ENCODE results near the gene TAP2. TPM values are rescaled to one million over a fixed set of nuclear protein-coding genes. Genes with fewer than 3 reads are reported as not detected.

Gene TAP2
- total and polyA plus RNA-seq, 10 of the 15 experiments (the other 5 are each of a cell fraction or from before 2014, with no cell fraction given): 5.3 to 77.2 (median 35.3) TPM

GRCh38 chr6:32799740-32800139 lies 38.8 kb downstream of the TAP2 start:
- Histone ChIP-seq H3K4me1 (ENCODE audit: control insufficient read depth, insufficient read depth, low read length) (peaks cover 15% of the 10 kb centered on the region), H3K36me3 (ENCODE audit: control insufficient read depth in 2 of 2, insufficient read depth in 2 of 2, low read length in 1 of 2) (no peaks in the 10 kb centered on the region), H3K27me3 (replicated peaks in 1 of 2; ENCODE audit: control insufficient read depth in 2 of 2, insufficient read depth in 2 of 2, low read length in 1 of 2) (no peaks in the 10 kb centered on the region), H3K4me2 (ENCODE audit: control insufficient read depth, insufficient read depth) (no peak overlapping the region), H3K9ac (ENCODE audit: control insufficient read depth, insufficient read depth, low read length) (no peak overlapping the region), H3K9me3 (replicated peaks; ENCODE audit: control insufficient read depth, insufficient read depth, low read length) (no peaks in the 10 kb centered on the region; the same call in 1 of the 3 replicates), H2AFZ (ENCODE audit: control insufficient read depth, low read depth, low read length) (no peak overlapping the region), H4K20me1 (ENCODE audit: control insufficient read depth, insufficient read depth) (no peaks in the 10 kb centered on the region), H3K27ac (ENCODE audit: control insufficient read depth, insufficient read depth) (no peak overlapping the region), H3K79me2 (ENCODE audit: control insufficient read depth, insufficient read depth, low read length) (no peaks in the 10 kb centered on the region), H3K4me3 (no peak overlapping the region)
- WGBS (ENCODE audit: insufficient coverage, insufficient replicate concordance, low lambda C conversion rate, missing lambda C conversion rate): 90% methylated on average over 3 of the region's 3 CpGs
- ChIA-PET RAD21 (ENCODE audit: unreplicated experiment) (interaction anchor here (1.1 to 4.3 kb wide), 7 partner anchors 9 to 382 kb away, joined by 3 to 26 read pairs (median 6); partner anchors contain the start of gene TAP2), CTCF (interaction anchor here (0.7 to 4.1 kb wide), 16 partner anchors 9 to 903 kb away, joined by 3 to 36 read pairs (median 6); partner anchors contain the start of gene TAP2), POLR2A (interaction anchor here (0.7 kb wide), 1 partner anchor 22 kb away, joined by 3 read pairs; no protein-coding TSS in a partner anchor), SMC1A (ENCODE audit: uncharacterized antibody, unreplicated experiment) (interaction anchor here (0.6 to 7.4 kb wide), 15 partner anchors 10 to 936 kb away, joined by 3 to 53 read pairs (median 4); no protein-coding TSS in a partner anchor)
- DNase-seq (ENCODE audit: low read depth, low spot score) (no peak), FAIRE-seq (no peak), ATAC-seq (no peak)
- no TSS peak for BruUV-seq (replicated peaks)
- no peak for TF ChIP-seq FOS (IDR thresholded peaks at IDR 0.05; ENCODE audit: borderline replicate concordance, extremely low read depth, insufficient read length)
- no peak for TF ChIP-seq RBBP5 (conservative IDR thresholded peaks at IDR 0.05)
- TF ChIP-seq RELA (IDR thresholded peaks at IDR 0.05; ENCODE audit: borderline replicate concordance, partially characterized antibody): no peak
- no peak for TF ChIP-seq NFYA (IDR thresholded peaks at IDR 0.05; ENCODE audit: borderline replicate concordance, low read depth, low read length)
- no peak for TF ChIP-seq CHD2 (IDR thresholded peaks at IDR 0.05; ENCODE audit: borderline replicate concordance, low read depth, low read length)
- TF ChIP-seq GABPA (IDR thresholded peaks at IDR 0.05; ENCODE audit: low read depth): no peak
- TF ChIP-seq, protein P1, sequence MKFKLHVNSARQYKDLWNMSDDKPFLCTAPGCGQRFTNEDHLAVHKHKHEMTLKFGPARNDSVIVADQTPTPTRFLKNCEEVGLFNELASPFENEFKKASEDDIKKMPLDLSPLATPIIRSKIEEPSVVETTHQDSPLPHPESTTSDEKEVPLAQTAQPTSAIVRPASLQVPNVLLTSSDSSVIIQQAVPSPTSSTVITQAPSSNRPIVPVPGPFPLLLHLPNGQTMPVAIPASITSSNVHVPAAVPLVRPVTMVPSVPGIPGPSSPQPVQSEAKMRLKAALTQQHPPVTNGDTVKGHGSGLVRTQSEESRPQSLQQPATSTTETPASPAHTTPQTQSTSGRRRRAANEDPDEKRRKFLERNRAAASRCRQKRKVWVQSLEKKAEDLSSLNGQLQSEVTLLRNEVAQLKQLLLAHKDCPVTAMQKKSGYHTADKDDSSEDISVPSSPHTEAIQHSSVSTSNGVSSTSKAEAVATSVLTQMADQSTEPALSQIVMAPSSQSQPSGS (IDR thresholded peaks at IDR 0.05; ENCODE audit: low read length): no peak
- TF ChIP-seq, protein P2, sequence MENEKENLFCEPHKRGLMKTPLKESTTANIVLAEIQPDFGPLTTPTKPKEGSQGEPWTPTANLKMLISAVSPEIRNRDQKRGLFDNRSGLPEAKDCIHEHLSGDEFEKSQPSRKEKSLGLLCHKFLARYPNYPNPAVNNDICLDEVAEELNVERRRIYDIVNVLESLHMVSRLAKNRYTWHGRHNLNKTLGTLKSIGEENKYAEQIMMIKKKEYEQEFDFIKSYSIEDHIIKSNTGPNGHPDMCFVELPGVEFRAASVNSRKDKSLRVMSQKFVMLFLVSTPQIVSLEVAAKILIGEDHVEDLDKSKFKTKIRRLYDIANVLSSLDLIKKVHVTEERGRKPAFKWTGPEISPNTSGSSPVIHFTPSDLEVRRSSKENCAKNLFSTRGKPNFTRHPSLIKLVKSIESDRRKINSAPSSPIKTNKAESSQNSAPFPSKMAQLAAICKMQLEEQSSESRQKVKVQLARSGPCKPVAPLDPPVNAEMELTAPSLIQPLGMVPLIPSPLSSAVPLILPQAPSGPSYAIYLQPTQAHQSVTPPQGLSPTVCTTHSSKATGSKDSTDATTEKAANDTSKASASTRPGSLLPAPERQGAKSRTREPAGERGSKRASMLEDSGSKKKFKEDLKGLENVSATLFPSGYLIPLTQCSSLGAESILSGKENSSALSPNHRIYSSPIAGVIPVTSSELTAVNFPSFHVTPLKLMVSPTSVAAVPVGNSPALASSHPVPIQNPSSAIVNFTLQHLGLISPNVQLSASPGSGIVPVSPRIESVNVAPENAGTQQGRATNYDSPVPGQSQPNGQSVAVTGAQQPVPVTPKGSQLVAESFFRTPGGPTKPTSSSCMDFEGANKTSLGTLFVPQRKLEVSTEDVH (IDR thresholded peaks at IDR 0.05; ENCODE audit: low read depth, partially characterized antibody): no peak
- TF ChIP-seq SIX5 (IDR thresholded peaks at IDR 0.05; ENCODE audit: low read depth, low read length, severe bottlenecking): no peak
- no peak for TF ChIP-seq RCOR1 (conservative IDR thresholded peaks at IDR 0.05; ENCODE audit: low read depth, low read length)
- no peak for TF ChIP-seq TCF3 (IDR thresholded peaks at IDR 0.05; ENCODE audit: borderline replicate concordance, insufficient read depth, low read depth, low read length)
- no peak for TF ChIP-seq ZNF622 (IDR thresholded peaks at IDR 0.05)
- TF ChIP-seq POLR2AphosphoS5 (IDR thresholded peaks at IDR 0.05; ENCODE audit: low read length): no peak
- TF ChIP-seq, protein P3, sequence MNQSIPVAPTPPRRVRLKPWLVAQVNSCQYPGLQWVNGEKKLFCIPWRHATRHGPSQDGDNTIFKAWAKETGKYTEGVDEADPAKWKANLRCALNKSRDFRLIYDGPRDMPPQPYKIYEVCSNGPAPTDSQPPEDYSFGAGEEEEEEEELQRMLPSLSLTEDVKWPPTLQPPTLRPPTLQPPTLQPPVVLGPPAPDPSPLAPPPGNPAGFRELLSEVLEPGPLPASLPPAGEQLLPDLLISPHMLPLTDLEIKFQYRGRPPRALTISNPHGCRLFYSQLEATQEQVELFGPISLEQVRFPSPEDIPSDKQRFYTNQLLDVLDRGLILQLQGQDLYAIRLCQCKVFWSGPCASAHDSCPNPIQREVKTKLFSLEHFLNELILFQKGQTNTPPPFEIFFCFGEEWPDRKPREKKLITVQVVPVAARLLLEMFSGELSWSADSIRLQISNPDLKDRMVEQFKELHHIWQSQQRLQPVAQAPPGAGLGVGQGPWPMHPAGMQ (IDR thresholded peaks at IDR 0.05; ENCODE audit: borderline replicate concordance): no peak
- no peak for TF ChIP-seq KDM1A (IDR thresholded peaks at IDR 0.05; ENCODE audit: borderline replicate concordance)
- no peak for TF ChIP-seq IRF4 (IDR thresholded peaks at IDR 0.05; ENCODE audit: low read depth, low read length)
- intact Hi-C loops (cut with micrococcal nuclease; ENCODE audit: unreplicated experiment): loop anchor here (5.0 kb wide), 1 partner anchor 552 kb away; no protein-coding TSS in a partner anchor
- in situ Hi-C loops (cut with MboI): no loop called here

Measured in GM12878 (cell line).